GM08714 (cell line): Measurements from ENCODE around the gene DNM3.
"Not testable (repeated sequence)": the region's sequence is repeated elsewhere in the genome, so short reads cannot be mapped to it uniquely, and the experiment has no call there.

Experiments used
- H3K4me3 ChIP-seq: fragments of 200-500 bp; sonication (Bioruptor generic); 2 replicates; pipeline ENCODE4 v1.5.1; 2014; ENCODE audit warnings: mild to moderate bottlenecking, low read length, inconsistent platforms
- ZNF274 ChIP-seq: IDR thresholded peaks from 2 replicates; pipeline ENCODE4 v1.6.1; 2012; ENCODE audit warnings: mild to moderate bottlenecking, low read depth, low read length

DNM3 gene

GRCh38 chr1:171841050-171841910, at the start of gene DNM3:
DNM3 (plus strand) TSS chr1:171841498; CDS start chr1:171841657, 159 bp downstream.
- no peak for TF ChIP-seq ZNF274
- H3K4me3 ChIP-seq, result peak within 1 kb of the TSS; percentile 61; the same call in 1 of the 2 replicates

GRCh38 chr1:171792656-171793369, 48.5 kb upstream of the DNM3 start:
- no peak for TF ChIP-seq ZNF274

GRCh38 chr1:171793636-171794035, 47.7 kb upstream of the DNM3 start:
- no peak for TF ChIP-seq ZNF274
- H3K4me3 ChIP-seq, result no peak overlapping the region

More at GRCh38 chr1:171792656-171793369, 48.5 kb upstream of the DNM3 start:
- no peak overlapping the region for H3K4me3 ChIP-seq

- H3K4me3 ChIP-seq, result no peak overlapping the region
- TF ChIP-seq ZNF274, result no peak
Observed at GRCh38 chr1:171794085-171794484, 47.2 kb upstream of the DNM3 start.

GRCh38 chr1:171796592-171796991, 44.7 kb upstream of the DNM3 start:
- TF ChIP-seq ZNF274, result no peak
- H3K4me3 ChIP-seq, result no peak overlapping the region

- no peak for TF ChIP-seq ZNF274
- no peak overlapping the region for H3K4me3 ChIP-seq
Observed at GRCh38 chr1:171798311-171798710, 43.0 kb upstream of the DNM3 start.

GRCh38 chr1:171798765-171799164, 42.5 kb upstream of the DNM3 start:
- H3K4me3 ChIP-seq, result no peak overlapping the region

GRCh38 chr1:171799166-171799565, 42.1 kb upstream of the DNM3 start:
- no peak overlapping the region for H3K4me3 ChIP-seq
- TF ChIP-seq ZNF274, result no peak

More at GRCh38 chr1:171798765-171799164, 42.5 kb upstream of the DNM3 start:
- TF ChIP-seq ZNF274, result no peak

- not testable (repeated sequence) for H3K4me3 ChIP-seq
Observed at GRCh38 chr1:171799698-171800097, 41.6 kb upstream of the DNM3 start.

GRCh38 chr1:171800342-171800741, 41.0 kb upstream of the DNM3 start:
- no peak for TF ChIP-seq ZNF274

GRCh38 chr1:171800851-171801250, 40.4 kb upstream of the DNM3 start:
- TF ChIP-seq ZNF274, result no peak

More at GRCh38 chr1:171800342-171800741, 41.0 kb upstream of the DNM3 start:
- no peak overlapping the region for H3K4me3 ChIP-seq

GRCh38 chr1:171801487-171801891, 39.8 kb upstream of the DNM3 start:
- TF ChIP-seq ZNF274, result no peak
- H3K4me3 ChIP-seq, result no peak overlapping the region

More at GRCh38 chr1:171800851-171801250, 40.4 kb upstream of the DNM3 start:
- no peak overlapping the region for H3K4me3 ChIP-seq

GRCh38 chr1:171802207-171802606, 39.1 kb upstream of the DNM3 start:
- no peak overlapping the region for H3K4me3 ChIP-seq
- no peak for TF ChIP-seq ZNF274

- H3K4me3 ChIP-seq, result no peak overlapping the region
- TF ChIP-seq ZNF274, result no peak
Observed at GRCh38 chr1:171803045-171803444, 38.3 kb upstream of the DNM3 start.
